SW 1271 (cell line): Measurements from ENCODE around the gene DOC2B.

Experiments
- DNase-seq, 2 experiments: peaks; one replicate each; lab custom pipeline; 2025; lab: John Stamatoyannopoulos, UW

The DOC2B gene

DNA sequence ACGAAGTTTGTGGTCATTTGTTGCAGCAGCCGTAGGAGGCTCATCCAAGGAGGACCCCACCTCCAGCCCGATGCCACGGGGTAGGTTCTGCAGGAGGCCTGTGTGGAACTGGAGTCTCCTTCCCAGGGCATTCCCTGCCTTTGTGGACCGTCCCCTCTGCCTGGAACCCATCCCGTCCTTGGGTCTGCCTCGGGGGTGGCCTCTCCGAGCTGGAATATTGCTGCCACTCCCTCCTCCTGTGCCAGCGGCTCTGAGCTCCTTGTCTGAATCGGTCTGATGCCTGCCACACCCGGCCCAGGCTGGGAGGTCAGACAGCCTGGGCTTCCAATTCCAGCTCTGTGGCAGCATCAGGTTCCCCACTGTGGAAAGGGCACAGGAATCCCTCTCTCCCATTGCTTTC is 18.8 kb downstream of the DOC2B start:
- no peak for DNase-seq

DNA sequence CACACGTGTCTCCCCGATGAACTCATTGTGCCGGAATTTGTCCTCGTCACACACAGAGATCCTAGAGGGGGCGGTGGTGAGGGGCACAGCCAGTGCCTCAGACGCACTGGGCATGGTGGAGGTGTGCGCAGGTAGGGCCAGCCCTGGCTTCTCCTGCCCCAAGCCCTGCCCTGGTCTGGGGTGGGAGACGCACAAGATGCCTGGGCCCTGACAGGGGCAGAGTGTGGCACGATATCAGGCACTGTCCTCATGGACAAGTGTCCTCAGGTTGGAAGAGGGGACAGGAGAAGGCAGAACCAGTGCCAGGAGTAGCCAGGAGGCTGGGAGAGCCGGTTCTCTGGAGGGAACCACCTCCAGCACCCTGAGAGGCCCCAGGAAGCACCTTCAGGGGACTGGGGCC is 20.0 kb downstream of the DOC2B start:
- DNase-seq: no peak

DNA sequence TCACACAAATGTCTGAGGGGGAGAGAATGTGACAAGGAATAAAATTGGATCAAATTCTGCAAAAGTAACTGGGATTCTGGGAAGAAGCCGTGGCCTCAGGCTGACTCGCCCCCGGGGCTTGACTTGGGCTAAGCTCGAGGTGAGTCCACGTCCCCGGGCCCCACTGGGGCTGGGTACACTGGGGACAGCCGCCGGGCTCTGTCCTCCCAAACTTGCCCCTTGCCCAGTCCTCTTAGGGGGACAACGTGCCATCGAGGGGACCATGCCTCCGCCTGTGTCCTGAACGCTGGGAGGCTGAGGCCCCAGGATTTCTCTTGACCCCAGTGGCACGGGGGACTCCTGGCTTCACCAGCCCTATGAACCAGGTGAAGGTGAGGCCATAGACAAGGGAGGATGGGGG is 21.1 kb downstream of the DOC2B start:
- no peak for DNase-seq

DNA sequence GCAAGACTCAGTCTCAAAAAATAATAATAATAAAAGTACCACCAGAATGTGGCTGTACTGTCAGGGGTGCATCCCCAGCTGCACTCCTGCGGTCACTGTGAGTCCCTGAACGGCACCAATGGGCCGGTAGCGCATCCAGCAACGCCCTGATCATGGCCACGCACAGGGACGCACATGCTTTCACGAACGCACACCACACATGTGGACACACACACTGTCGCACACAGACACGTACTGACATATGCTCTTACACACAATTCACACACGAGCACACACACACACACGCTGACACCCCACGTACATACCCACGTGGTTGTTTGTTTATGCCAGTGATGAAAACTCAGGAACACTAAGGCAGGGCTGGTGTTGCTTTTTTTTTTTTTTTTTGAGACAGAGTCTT is 21.8 kb downstream of the DOC2B start:
- no peak for DNase-seq

DNA sequence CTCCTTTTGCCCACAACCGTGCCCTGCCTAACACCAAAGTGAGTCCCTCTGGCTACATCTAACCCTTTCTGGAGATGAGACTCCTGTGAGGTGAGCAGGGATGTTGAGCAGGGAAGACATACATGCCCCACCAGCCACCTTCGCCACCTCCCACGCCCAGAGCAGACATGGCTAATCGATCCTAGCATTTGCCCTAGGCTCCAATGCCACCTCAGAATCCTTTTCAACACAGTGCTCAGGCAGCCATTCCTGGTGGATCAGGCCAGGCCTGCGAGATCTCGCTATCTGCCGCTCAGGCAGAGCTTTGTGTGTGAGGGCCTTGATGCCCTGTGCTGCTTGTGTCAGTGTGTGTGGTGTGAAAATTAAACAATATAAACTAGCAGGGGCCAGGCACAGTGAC is 23.1 kb downstream of the DOC2B start:
- no peak for DNase-seq

DNA sequence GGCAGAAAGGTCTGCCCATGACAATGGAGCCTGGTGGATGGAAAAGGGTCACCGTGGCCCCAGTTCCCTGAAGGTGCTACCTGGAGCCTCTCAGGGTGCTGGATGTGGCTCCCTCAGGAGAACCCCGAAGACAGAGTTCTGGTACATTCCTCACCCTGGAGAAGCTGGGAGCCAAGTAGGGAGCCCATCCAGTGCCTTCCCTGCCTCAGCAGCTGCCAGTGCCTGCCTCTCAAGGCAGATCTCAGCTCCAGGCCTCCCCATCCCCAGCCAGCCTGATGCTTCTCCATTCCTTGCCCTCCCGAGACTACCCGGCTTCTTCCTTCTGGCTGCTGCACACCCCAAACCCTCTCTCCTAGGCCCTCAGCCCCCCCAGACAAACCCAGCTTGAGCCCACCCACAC is 23.5 kb downstream of the DOC2B start:
- DNase-seq: no peak

DNA sequence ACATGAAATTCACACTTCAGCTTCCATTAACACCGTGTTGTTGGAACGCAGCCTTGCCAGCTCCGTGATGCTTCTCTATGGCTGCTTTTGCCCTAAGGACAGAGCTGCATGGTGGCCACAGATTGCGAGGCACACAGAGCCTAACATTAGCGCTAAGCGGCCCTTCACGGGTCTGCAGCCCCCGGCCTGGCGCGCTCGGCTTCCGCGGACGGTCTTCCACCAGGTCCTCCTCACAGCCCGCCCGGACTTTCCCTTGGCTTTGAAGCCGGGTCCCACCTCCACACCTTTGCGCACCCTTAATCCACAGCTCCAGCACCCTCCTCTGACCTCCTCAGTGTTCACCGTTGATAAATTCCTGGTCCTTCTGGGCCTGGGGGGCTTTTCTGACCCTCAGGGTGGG is 24.5 kb downstream of the DOC2B start:
- no peak for DNase-seq

DNA sequence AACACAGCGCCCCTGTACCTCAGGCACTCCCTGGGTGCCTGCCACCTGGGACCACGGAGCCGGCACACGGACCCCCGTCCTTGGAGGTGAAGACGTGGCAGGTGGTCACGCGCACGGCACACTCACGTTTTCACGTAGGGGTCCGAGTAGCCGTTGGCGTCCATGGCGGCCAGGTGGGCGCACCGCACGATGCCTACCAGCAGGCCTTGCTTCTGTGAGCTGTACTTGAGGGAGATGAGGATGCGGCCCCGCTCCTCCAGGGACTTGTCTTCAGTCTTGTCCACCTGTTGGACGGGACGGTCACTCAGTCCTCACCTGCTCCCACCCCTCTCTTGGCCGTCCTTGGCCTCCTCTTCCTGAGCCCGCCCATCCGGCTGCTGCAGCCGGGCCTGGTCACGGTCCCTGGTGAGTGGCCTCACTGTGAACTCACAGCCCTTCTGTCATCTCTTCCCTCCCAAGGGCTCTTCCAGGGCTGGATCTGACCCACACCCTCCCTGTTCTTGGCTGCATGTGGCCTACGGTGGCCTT is 25.3 kb downstream of the DOC2B start:
- no peak for DNase-seq

DNA sequence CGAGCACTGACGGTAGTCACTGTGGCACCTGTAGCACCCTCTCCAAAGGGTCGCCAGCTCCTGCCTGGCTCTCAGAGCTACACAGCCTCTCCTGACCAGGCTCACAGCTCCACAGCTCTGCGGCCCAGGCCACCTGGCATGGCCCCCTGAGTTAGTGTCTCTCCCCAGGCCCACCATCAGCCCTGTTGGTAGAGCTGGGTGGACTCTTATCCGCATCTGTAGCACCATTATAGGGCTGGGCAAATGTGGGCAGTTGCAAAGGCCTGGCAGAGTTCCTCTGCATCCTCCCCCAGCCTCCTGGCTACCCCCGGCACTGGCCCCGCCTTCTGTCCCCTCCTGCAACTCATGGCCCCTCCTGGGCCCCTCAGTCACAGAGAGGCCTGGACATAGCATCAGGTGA is 25.9 kb downstream of the DOC2B start:
- DNase-seq: no peak

DNA sequence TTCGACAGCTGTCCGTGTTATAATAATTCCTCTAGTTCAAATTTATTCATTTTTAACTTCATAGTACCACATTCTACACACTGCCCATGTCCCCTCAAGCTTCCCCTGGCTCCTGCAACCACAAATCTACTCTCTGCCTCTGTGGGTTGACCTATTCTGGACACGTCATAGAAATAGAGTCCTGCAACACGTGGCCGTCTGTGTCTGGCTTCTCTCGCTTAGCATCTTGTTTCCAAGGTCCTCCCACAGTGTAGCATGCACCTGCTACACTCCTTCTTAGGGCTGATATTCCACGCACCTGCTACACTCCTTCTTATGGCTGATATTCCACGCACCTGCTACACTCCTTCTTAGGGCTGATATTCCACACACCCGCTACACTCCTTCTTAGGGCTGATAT is 27.6 kb downstream of the DOC2B start:
- no peak for DNase-seq

DNA sequence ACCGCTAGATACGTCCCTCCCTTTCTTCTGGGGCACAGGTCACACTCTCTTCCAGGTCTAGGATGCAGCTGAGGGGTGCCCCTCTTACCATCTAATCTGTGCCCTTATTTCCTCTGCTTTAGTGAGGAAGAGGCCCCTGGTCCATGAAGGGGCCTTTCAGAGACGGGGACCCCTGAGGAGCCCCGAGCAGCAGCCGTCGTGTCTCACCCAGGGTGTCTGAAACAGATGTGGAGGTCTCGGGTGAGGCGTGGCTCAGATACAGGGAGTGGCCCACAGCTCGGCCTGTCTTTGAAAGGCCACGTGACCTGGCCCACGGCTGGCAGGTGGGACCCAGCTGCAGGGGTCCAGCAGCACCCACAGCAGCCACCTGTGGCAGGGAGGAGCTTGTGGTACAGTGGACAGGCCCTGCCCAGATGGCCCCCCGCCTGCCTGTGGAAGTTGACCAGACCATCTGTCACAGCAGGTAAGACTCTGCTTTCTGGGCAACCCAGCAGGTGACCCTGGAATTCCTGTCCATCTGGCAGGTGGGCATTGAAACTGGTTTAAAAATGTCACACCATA is 28.5 kb downstream of the DOC2B start:
- DNase-seq: no peak

DNA sequence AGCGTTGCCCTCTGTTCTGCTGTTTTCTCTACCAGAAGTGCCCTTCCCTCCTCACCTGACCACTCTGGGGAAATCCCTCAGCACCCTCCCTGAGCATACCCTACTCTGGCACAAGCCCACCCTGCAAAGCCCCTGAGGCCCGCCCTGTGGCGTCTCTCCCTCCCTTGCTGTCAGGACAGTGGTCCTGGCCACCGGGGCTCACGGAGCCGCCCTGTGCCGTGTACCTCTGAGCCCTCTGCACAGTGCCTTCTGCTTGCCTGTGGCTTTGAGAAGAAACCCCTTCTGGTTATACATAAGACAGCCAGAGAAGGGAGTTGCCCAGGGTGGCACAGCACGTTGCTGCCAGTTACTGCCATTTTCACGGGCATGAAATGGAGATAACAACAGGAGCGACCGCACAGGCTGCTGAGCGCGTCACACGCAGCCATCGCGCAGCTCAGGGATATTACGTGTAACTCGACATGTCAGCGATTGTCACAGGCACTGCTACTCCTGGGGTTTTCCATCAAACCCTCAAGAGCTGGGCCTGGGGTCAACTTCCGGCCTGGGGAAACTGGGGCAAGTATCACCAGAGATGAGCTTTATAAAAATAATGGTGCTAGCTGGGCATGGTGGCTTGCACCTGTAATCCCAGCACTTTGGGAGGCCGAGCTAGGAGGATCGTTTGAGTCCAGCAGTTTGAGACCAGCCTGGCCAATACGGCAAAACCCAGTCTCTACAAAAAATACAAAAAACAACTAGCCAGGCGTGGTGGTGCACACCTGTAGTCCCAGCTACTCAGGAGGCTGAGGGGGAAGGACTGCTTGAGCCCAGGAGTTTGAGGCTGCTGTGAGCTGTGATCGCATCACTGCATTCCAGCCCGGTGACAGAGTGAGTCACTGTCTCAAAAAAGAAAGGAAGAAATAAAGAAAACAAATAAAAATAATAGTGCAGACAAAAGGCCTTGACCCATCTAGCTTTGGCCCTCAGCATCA is 29.3 kb downstream of the DOC2B start:
- DNase-seq: no peak

DNA sequence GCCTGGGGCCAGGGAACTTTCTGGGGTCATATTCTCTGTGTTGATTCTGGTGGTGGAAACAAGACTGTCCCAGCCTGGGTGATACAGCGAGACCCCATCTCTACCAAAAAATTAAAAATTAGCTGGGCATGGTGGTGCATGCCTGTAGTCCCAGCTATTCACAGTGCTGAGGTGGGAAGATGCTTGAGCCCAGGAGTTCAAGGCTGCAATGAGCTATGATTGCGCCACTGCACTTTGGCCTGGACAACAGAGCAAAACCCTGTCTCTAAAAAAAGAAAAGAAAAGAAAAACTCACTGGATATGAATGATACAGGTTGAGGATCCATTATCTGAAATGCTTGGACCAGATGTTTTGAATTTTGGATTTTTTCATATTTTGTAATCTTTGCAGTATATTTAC is 30.4 kb downstream of the DOC2B start:
- DNase-seq: no peak

DNA sequence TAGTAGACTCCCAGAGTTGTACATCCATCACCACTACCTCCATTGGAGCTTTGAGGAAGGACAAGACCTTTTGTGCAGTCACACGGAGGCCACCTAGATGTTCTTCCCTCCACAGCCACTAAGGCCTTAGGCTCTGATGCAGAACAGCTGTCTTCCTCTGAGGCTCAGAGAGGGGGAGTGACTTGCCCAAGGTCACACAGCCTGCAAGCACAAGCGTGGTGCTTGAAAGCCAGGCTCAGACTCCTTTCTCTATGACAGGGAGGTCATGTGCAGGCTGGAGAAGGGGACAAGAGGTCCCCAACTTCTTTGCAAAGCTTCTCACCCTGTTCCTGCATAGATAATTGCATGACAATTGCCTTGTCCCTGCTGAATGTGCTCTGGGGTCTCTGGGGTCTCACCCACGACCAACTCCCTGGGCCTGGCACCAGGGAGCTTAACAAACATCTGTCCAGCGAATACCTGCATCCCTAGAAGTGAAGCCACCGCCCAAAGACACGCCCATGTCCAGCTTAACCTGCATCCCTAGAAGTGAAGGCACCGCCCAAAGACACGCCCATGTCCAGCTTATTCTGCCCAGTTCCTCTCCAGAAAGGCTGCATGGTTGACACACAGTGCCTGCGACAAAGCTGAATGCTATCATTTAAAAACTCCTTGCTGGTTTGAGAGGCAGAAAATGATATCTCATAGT is 31.4 kb downstream of the DOC2B start:
- no peak for DNase-seq

DNA sequence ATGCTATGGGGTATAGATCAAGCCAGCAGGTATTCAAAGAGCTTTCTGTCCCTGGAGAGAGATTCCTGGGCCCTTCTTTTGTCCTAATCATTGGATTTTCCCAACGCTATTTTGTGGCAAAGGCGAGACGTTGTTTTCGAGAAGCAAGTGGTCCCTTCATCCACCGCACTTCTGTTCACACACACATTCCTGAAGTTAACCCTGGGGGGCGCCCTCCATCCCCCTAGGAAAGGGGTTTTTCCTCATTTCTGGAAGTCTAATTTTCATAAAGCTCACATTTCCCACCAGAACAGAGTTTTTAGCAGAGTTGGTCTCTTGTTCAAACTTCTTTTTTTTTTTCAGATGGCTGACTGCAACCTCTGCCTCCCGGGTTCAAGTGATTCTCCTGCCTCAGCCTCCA is 32.2 kb downstream of the DOC2B start:
- no peak for DNase-seq

DNA sequence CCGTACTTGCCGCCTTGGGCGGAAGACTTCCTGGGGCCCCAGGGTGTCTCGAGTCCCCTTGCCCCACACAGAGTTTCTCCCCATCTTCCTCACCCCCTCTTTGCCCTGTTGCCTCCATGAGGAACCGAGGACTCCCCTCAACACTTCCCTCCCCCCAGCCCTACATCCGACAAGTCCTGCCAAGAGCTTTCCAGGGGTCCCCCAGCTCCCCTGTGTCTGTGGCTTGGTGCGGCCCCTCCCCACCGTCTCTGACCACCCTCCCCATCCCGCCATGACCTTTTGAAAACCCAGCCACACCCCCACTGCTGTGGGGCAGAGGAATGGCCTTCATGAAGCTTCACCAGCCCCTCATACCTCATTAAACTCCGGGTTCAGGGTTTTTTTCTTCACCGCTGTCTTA is 32.7 kb downstream of the DOC2B start:
- no peak for DNase-seq

DNA sequence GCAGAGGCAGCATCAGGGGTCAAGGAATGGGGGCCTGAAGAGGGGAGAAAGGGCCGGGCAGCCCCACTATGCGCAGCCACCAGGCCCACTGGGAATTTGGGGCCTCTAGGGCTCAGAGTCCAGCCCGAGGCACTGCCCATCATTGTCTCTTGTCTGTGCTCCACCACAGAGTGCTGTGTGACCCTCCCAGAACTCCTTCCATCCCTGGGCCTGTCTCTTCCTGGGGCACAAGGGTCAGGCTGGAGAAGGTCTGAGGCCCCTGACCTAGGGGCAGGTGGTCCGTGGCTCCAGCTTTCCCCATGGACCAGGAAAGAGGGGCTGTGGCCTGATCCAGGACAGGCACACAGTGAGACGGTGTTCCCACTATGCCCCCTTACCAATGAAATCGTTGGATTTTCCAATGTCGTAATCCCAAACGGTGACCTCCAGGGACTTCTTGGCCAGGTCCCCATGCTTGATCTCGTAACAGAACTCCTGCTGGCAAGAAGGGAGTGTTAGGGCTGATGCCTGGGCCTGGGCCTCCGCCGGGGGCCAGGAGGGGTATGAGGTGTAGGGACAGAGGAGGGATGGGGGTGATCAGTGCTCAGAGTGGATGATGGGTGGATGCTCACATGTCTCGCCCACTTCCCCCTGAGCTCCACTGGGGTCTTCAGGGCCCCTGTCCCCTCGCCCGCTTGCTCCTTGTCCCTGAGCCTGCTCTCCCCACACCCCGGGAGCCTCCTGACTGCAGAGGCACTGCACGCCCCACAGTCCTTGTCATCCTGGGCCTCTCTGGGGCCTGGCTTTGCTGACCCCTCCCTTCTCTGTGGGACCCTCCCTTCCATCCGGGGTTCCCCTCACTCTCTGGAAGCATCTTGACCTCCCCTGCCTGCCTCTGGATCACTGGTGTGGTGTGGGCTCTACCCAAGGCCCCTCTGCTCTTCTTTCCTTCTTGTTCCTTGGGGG is 33.4 kb downstream of the DOC2B start:
- no peak for DNase-seq

DNA sequence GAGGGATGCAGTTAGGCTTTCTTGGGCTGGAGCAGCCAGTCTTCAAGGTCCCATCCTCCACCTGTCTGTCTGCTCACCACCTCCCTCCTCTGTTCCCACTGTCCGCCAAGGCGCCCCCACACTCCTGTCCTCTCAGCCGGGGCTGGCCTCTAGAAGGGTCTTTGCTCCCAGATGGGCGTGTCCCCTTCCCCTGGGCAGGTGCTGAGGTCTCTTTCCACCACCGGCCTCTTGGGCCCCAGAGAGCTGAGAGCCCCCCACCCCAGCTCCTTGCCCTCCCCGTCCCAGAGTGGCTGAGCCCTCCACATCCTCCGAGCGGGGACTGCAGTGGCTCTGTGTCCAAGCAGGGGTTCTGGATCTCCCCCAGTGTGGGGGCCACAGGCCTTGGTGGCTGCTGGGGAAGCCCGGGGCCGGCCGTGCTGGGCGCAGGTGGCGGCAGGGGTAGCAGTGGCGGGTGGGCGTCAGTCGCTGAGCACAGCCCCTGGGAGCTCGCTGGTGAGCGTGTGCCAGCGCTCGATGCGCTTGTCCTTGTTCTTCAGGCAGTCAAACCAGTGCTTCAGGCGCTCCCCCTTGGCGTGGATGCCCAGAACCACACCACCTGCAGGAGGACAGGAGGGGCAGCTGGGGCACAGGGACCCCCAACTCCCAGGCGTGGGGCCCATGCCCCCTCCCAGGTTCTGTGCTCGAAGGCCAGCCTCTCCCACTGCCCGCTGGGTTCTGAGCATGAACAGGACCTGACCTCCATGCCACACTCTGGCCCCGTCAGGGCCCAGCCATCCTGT is 34.3 kb downstream of the DOC2B start:
- DNase-seq: no peak

DNA sequence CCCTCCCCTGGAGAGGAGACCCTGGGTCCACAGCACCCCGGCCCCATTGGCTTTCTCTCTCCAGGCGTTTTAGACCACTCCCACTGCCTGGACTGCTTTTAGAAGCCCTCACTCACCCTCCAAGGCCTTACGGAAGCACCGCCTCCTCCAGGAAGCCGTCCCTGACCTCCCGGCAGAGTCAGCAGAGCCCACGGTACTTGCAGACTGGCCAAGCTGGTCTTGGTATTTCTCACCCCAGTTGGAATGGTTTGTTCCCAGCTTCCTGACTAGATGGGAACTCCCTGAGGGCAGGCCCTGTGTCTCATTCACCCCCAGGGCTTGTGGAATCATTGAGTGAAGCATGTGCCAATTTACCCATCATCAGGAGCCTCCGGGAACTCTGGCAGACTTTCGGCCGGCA is 34.9 kb downstream of the DOC2B start:
- no peak for DNase-seq

DNA sequence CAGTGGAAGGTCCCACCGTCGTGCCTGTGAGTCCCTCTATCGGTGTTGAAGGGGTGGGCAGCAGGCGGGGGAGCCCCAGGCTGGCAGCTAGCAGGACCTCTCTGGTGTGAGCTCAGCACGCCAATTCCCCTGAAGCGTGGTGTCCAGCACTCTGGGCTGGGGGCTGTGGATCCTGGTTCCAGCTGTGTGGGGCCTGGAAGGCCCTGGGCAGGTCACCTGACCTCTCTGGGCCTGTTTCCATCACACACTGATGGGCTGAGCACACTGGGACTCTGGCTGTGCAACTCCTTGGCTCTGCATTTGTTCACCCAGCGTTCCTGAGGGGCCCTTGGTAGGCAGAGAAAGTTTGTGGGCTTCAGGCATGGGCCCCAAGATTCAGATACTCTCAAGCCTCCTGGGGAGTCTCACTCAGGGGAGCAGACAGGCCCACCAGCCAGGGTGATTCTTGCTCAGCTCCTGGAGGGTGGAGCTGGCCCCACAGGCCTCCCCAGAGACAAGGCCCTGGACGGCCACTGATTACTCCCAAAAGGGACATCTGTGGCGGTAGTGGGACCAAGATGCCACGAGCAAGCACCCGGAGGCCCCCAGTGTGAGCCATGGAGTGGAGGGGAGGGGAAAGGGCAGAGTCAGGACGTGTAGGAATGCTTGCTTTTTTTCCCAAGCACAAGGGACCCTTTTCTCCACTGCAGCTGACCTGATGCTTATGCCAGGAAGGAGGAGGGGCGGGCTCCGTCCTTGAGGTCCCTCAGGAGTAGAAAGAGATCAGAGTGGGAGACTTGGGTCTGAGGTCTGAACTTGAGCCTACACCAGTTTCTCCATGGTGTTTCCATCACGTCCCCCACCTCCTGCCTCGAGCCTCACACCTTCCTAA is 35.5 kb downstream of the DOC2B start:
- no peak for DNase-seq
